ENCODE data around the gene ANKRD63.

DNA sequence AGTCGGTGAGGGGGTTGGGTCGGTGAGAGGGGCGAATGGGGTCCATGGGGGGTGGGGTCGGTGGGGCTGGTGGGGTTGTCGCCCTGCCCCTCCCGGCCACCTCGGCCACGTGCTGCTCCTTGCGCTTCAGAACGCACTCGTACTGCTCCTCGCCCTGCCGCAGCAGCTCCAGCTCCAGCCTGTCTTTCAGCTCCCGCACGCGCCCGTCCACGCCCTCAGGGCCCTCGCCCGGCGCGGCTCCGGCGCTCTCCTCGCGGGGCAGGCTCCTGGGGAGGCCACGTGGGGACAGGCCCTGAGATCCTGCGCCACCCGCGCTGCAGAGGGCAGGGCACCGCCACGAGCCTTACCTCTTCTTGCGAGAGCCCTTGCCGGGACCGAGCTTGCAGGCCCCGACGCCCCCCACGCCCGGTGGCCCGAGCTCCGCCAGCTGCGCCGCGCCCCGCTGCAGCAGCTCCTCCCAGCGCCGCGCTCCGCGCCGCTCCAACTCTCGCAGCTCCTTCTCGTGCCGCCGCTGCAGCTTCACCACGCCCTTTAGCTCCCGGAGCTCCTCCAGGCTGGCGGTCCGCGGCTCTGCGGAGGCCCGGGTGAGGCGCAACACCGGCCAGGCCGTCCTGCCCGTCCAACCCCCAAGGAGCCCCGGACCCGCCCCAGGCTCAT is 8.2 kb upstream of the ANKRD63 start:
- TF ChIP-seq FOXM1 (IDR thresholded peaks at IDR 0.05; ENCODE audit: borderline replicate concordance, low read depth) = no peak
- TF ChIP-seq, protein P1, sequence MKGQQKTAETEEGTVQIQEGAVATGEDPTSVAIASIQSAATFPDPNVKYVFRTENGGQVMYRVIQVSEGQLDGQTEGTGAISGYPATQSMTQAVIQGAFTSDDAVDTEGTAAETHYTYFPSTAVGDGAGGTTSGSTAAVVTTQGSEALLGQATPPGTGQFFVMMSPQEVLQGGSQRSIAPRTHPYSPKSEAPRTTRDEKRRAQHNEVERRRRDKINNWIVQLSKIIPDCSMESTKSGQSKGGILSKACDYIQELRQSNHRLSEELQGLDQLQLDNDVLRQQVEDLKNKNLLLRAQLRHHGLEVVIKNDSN (IDR thresholded peaks at IDR 0.05) = peak; percentile 59; the same call in 1 of the 2 replicates
- no peak for TF ChIP-seq EP300 (IDR thresholded peaks at IDR 0.05; ENCODE audit: borderline replicate concordance)
- no peak for TF ChIP-seq RAD21 (IDR thresholded peaks at IDR 0.05; ENCODE audit: low read depth)
- no peak for TF ChIP-seq TCF12 (IDR thresholded peaks at IDR 0.05; ENCODE audit: low read depth)
- TF ChIP-seq CREB1 (IDR thresholded peaks at IDR 0.05; ENCODE audit: low read depth) = no peak

All from Ishikawa (cell line).